Subcutaneous abdominal adipose tissue (tissue), 5 donors: ENCODE measurements around the gene MMEL1.

Experiments
- H3K27ac ChIP-seq: one replicate; pipeline ENCODE4 v1.7.0; 2013; ENCODE audit warnings: low read depth, mild to moderate bottlenecking, inconsistent platforms, low read length, moderate library complexity
- H3K27me3 ChIP-seq, 5 donors: one replicate each; pipeline ENCODE4 v1.7.0; 2013; ENCODE audit warnings: low read length in 5 of 5, inconsistent platforms in 1 of 5; ENCODE audit not compliant: control insufficient read depth in 5 of 5, insufficient read depth in 4 of 5
- H3K36me3 ChIP-seq, 5 donors: one replicate each; pipeline ENCODE4 v1.7.0; 2013; ENCODE audit warnings: low read length in 5 of 5; ENCODE audit not compliant: control insufficient read depth in 5 of 5, insufficient read depth in 5 of 5
- H3K4me1 ChIP-seq, 5 donors: one replicate each; pipeline ENCODE4 v1.7.0; 2013; ENCODE audit warnings: low read length in 5 of 5, mild to moderate bottlenecking in 3 of 5, moderate library complexity in 1 of 5; ENCODE audit not compliant: control insufficient read depth in 5 of 5, insufficient read depth in 5 of 5
- H3K4me3 ChIP-seq, 5 donors: one replicate each; pipeline ENCODE4 v1.7.0; 2013; ENCODE audit warnings: low read length in 5 of 5, low read depth in 1 of 5
- H3K9ac ChIP-seq, 5 donors: one replicate each; pipeline ENCODE4 v1.7.0; 2013; ENCODE audit warnings: low read length in 5 of 5, mild to moderate bottlenecking in 4 of 5, moderate library complexity in 3 of 5
- H3K9me3 ChIP-seq, 5 donors: one replicate each; pipeline ENCODE4 v1.7.0; 2013; ENCODE audit warnings: low read length in 5 of 5; ENCODE audit not compliant: control insufficient read depth in 5 of 5
- donor health status: healthy.
- donor health status: healthy.
- donor health status: healthy.
- donor health status: healthy.
- donor health status: healthy.

Gene MMEL1

DNA sequence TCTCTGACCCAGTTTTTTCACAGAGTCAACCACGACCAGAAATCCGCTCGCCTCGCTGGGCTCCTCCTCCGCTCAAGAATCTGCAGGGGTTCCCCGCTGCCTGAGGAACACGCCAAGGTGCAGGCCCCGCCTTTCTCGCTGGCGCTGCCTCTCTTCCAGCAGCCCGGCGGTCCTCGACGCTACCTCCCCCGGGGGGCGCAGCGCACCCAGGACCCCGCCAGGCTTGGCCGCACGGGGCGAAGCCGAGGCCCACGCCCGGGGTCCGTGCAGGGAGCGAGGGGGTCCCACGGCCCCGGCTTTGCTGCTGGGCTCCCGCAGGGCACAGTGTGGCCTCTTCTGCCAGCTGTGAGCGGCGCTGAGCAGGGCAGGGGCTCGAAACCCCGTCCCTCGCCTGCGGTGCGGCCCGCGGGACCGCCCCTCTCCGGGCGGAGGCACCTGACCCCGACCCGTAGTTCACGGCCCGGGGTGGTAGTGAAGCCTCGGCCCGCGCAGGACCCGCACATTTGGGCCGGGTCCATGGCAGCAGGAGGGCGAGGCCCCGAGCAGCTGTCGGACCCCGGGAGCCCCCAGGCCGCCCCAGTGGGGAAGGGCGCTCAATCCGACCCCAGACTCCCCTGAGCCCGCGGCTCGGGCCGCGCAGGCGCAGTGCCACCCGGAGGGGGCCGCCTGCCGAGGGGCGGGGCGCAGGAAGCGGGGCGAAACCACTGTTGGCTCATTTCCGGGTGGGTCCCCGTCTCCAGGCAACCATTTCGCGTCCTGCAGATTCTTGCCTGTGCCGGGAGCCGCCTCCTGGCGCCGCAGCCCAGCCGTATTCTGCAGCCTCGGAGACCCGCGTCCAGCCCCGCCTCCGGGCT is 10.0 kb upstream of the MMEL1 start:
- Histone ChIP-seq H3K9me3 (peaks cover 0 to 22% (median 17%) of the 10 kb centered on the region in 5 donors), H3K4me3 (peak overlapping the region in 4 of 5 donors; percentile 69 to 90 (median 86)), H3K36me3 (no peaks in the 10 kb centered on the region), H3K4me1 (peaks cover 0 to 26% (median 22%) of the 10 kb centered on the region in 5 donors), H3K27me3 (peaks cover 0 to 4% (median 0%) of the 10 kb centered on the region in 5 donors), H3K27ac (peak overlapping the region; percentile 54), H3K9ac (peak overlapping the region in 4 of 5 donors; percentile 82 to 96 (median 90))

DNA sequence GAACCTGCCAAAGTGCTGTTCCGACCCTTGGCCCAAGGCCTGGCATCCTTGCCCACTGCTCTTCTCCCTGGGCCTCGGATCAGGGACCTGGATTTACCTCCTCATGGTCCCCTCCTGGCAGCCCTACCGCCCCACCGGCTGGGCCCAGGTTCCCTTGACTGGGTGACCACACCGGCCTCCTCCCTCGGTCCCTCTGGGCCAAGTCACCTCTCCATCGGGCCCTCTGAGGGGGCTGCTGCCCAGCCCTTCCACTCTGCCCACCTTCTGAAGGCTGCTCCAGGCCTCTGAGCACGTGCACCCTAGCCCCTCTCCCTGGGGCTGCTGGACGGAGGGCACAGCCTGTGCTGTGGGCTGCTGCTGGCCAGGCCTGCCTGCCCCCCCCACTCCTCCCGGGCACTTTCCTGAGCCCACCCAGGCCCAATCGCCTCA is 9.3 kb upstream of the MMEL1 start:
- Histone ChIP-seq H3K4me1 (peaks cover 0 to 26% (median 22%) of the 10 kb centered on the region in 5 donors), H3K9me3 (peaks cover 0 to 19% (median 16%) of the 10 kb centered on the region in 5 donors), H3K36me3 (no peaks in the 10 kb centered on the region), H3K27ac (peak overlapping the region; percentile 54), H3K9ac (peak overlapping the region in 4 of 5 donors; percentile 82 to 96 (median 90)), H3K4me3 (peak overlapping the region in 4 of 5 donors; percentile 69 to 90 (median 86)), H3K27me3 (peaks cover 0 to 4% (median 0%) of the 10 kb centered on the region in 5 donors)

DNA sequence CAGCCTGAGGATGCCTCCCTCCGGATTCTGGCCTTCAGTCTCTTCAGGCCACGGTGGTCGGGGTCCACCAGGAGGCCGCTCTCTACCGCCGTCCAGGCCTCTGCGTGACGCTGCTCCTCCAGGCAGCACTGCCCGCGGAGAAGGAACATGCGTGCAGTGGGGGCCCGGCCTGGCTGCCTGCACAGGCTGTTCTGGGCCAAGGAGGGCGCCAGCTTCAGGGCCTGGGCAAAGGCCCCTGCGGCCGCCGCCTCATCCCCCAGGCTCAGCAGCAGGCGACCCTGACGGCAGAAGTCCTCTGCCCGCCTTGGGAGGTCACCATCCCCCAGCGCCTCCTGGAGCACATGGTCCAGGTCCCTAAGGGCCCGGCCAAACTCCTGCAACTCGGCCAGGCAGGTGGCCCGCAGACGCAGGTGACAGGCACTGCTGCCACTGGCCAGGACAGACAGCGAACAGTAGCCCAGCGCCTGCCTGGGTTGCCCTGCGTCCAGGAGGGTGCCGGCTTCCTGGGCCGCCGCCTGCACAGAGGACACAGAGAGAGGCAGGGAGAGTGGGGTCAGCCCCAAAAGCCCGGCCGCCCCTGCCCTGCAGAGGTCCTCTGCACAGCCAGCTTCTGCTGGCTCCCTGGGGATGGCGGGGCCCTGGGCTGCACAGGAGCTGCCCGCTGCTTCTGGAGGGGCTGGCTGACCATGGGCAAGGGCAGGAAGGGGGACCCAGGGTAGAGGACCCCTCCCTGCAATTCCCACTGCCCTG is 8.7 kb upstream of the MMEL1 start:
- peak overlapping the region in 4 of 5 donors; percentile 82 to 96 (median 90) for H3K9ac ChIP-seq

DNA sequence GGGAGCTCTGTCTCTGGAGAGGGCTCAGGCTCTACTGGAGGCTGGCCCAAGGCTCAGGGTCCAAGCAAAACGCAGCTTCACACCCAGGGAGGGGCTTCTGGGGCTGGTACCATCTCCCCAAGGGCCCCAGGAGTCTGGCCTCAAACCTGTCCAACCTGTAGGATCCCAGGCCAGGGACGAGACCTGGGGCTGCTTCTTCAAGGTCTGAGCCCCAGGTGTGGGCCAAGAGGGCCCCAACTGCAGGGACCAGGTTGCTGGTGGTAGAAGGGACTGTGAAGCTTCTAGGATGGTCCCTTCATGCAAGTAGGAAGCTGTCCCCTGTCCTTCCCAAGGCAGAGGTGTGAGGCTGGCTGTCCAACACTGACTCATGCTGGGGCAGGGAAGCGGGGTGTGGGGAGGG is 7.8 kb upstream of the MMEL1 start:
- Histone ChIP-seq H3K4me3 (no peak overlapping the region), H3K27ac (no peak overlapping the region), H3K9me3 (peaks cover 0 to 12% (median 8%) of the 10 kb centered on the region in 5 donors), H3K36me3 (no peaks in the 10 kb centered on the region), H3K4me1 (peaks cover 0 to 26% (median 22%) of the 10 kb centered on the region in 5 donors), H3K27me3 (peaks cover 0 to 8% (median 3%) of the 10 kb centered on the region in 5 donors), H3K9ac (no peak overlapping the region)

More for the DNA sequence above, 8.7 kb upstream of the MMEL1 start:
- Histone ChIP-seq H3K9me3 (peaks cover 0 to 19% (median 16%) of the 10 kb centered on the region in 5 donors), H3K27ac (no peak overlapping the region), H3K36me3 (no peaks in the 10 kb centered on the region), H3K4me1 (peaks cover 0 to 26% (median 22%) of the 10 kb centered on the region in 5 donors), H3K4me3 (peak overlapping the region in 4 of 5 donors; percentile 69 to 90 (median 86)), H3K27me3 (peaks cover 0 to 6% (median 2%) of the 10 kb centered on the region in 5 donors)

DNA sequence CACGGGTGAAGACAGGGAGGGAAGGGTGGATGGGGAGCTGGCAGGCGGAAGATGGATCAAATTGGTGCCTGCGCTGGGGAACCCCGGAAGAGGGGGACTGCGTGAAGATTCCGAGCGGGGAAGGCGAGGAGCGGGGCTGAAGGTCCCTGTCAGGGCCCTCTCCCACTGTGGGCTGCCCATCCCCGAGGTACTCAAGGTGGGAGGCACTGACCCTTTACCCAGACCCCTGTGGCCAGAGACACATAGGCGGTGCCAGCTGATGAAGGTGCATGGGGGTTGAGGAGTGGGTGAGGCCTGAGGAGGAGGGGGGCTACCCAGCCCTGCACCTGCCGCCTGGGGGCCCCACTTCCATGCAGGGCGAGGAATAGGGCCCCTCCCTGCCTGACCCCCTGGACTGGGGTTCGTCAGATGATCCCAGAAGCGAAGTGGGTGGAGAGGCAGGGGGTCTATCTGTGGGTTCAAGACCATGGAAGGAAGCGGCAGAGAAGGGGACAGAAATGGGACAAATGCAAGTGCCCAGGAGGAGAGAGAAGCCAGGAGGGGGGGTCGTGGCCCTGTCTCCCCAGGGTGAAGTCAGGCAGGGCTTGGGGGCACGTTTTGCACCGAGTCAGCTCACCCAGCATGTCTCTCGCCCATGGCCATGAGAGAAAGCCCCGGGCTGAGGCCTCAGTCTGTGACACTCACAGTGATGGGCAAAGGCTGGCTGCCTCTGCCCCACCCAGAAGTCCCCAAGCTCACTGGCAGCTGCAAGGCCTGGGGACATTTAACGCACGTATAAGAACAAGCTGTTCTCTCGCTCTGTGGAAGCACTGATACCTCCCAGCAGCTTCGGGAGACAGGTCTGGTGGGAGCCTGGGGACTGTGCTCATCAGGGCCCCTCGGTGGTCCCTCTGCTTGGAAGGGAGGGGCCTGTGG is 7.0 kb upstream of the MMEL1 start:
- H3K27me3 ChIP-seq: peaks cover 3 to 11% (median 4%) of the 10 kb centered on the region in 5 donors
- H3K4me1 ChIP-seq: peaks cover 0 to 26% (median 22%) of the 10 kb centered on the region in 5 donors
- H3K9ac ChIP-seq: no peak overlapping the region
- no peaks in the 10 kb centered on the region for H3K36me3 ChIP-seq
- H3K4me3 ChIP-seq: no peak overlapping the region
- peaks cover 0 to 11% (median 8%) of the 10 kb centered on the region in 5 donors for H3K9me3 ChIP-seq
- no peak overlapping the region for H3K27ac ChIP-seq

DNA sequence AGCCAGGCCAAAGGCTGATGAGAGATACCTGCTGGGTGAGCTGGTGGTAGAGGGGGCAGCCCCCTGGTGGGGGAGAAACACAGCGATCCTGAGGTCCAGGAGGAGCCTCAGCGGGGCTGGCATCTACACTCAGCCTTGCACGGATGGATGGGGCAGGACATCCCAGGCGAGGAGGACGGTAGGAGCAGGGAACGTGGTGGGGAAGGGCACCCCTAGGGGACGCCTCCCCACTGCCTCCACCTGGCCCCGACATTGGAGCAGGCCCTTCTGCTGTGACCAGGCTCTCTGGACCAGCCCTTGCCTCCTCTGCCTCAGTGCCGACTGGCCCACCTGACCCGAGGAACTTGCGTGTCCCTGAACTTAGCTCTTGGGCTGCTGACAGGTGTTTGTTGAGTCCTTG is 6.4 kb upstream of the MMEL1 start:
- peaks cover 3 to 18% (median 6%) of the 10 kb centered on the region in 5 donors for H3K27me3 ChIP-seq
- H3K4me1 ChIP-seq: peaks cover 0 to 26% (median 22%) of the 10 kb centered on the region in 5 donors
- no peak overlapping the region for H3K27ac ChIP-seq
- H3K9me3 ChIP-seq: peaks cover 0 to 11% (median 8%) of the 10 kb centered on the region in 5 donors
- no peaks in the 10 kb centered on the region for H3K36me3 ChIP-seq
- H3K4me3 ChIP-seq: no peak overlapping the region
- H3K9ac ChIP-seq: no peak overlapping the region

DNA sequence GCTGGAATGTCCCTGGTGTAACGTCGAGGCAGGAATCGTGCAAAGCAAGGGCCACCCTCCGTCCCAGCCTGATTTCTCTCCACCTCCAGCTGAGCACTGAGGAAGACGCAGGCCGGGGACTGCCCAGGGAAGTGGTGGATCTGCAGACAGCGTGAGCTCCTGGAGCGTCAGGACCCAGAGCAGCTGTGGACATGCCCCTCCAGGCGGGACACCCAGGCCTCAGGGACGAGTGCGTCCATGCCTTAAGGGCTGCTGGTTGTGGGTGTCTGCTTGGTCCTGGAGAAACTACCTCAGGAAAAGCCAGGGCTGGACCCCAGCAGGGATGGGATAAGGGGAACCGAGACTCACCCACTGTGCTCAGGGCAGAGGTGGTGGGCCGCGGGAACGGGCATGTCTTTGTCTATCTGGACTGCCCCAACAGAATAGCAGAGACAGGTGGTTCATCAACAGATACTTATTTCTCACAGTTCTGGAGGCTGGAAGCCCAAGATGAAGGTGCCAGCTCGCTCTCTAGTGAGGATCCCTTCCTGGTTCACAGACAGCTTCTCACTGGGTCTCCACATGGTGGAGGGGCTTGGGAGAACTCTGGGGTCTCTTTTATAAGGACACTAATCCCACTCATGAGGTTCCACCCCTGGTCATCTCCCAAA is 5.8 kb upstream of the MMEL1 start:
- peaks cover 8 to 24% (median 12%) of the 10 kb centered on the region in 5 donors for H3K27me3 ChIP-seq
- H3K4me1 ChIP-seq: peaks cover 0 to 25% (median 22%) of the 10 kb centered on the region in 5 donors
- no peak overlapping the region for H3K4me3 ChIP-seq
- H3K9me3 ChIP-seq: peaks cover 0 to 11% (median 8%) of the 10 kb centered on the region in 5 donors
- no peaks in the 10 kb centered on the region for H3K36me3 ChIP-seq
- no peak overlapping the region for H3K9ac ChIP-seq
- no peak overlapping the region for H3K27ac ChIP-seq

DNA sequence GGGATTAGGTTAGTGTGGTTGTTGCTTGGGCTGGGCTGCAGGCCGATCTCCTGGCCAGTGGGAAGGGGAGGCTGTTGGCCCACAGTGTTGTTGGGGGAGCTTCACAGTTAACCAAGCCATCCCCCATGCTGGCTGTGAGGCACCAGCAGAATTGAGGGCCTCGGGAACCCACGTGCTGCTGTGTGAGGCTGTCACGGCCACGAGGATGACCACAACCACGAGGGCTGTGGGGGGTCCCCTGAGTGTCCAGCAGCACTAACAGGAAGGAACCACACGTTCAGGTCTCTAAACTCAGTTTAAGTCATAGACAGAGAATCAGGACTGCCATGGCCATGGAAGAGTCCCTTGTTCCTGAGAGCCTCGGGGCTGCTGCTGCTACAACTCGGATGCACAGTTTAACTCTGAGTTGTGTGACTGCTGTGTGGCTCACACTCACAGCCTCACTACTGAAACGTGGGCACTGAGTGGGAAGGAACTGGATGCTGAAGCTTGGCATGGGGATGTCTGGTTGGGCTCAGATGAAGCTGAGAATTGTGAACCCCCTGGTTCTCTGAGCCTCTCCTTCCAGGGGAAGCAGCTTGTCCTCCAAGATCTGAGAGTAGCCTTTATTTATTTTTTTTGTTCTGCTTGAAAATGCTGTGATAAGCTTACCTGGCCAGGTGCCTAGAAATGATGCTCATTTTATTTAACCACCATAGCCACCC is 4.8 kb upstream of the MMEL1 start:
- no peak overlapping the region for H3K27ac ChIP-seq
- H3K4me3 ChIP-seq: no peak overlapping the region
- H3K9me3 ChIP-seq: peaks cover 0 to 11% (median 8%) of the 10 kb centered on the region in 5 donors
- H3K4me1 ChIP-seq: peaks cover 0 to 17% (median 14%) of the 10 kb centered on the region in 5 donors
- no peaks in the 10 kb centered on the region for H3K36me3 ChIP-seq
- H3K27me3 ChIP-seq: peaks cover 18 to 33% (median 21%) of the 10 kb centered on the region in 5 donors
- H3K9ac ChIP-seq: no peak overlapping the region
